ENCODE results near the gene SIAH1. TPM values are rescaled to one million over a fixed set of nuclear protein-coding genes. Genes with fewer than 3 reads are reported as not detected.

Gene SIAH1
- total RNA-seq, 1 experiment from 2014 or later: 10.9 TPM

- DNase-seq: no peak
- peaks cover 53% of the 10 kb centered on the region for H4K20me1 ChIP-seq (ENCODE audit: low read length)
- POLR2A ChIA-PET (ENCODE audit: unreplicated experiment): no interaction called here
- H3K4me1 ChIP-seq (ENCODE audit: insufficient read depth, low read length): peaks cover 6% of the 10 kb centered on the region; the same call in 1 of the 2 replicates
- no peaks in the 10 kb centered on the region for H3K9me3 ChIP-seq (ENCODE audit: low read length)
- no peak overlapping the region for H3K9ac ChIP-seq (ENCODE audit: low read length)
- no peak overlapping the region for H3K4me2 ChIP-seq (ENCODE audit: low read length)
- no peak overlapping the region for H3K4me3 ChIP-seq (ENCODE audit: low read length)
- no peaks in the 10 kb centered on the region for H3K36me3 ChIP-seq (ENCODE audit: low read depth, low read length)
- no TSS peak for BruUV-seq (replicated peaks)
- intact Hi-C loops (cut with micrococcal nuclease): no loop called here
- H3K79me2 ChIP-seq (ENCODE audit: low read length): peaks cover 100% of the 10 kb centered on the region
- no peak overlapping the region for H3K27ac ChIP-seq (ENCODE audit: low read length)
- H3K27me3 ChIP-seq (ENCODE audit: low read length): no peaks in the 10 kb centered on the region
- no peaks in the 10 kb centered on the region for H3F3A ChIP-seq (ENCODE audit: low read length, unreplicated experiment)
- H3K9me2 ChIP-seq (replicated peaks; ENCODE audit: low read length): no peaks in the 10 kb centered on the region
- no peak for ATAC-seq
- CTCF ChIA-PET: no interaction called here
- H2AFZ ChIP-seq (ENCODE audit: low read length): no peak overlapping the region
- TF ChIP-seq EZH2 (IDR thresholded peaks at IDR 0.05; ENCODE audit: low read length, unreplicated experiment) (no peak), CTCF (conservative IDR thresholded peaks at IDR 0.05; ENCODE audit: low read depth, low read length) (no peak), EZH2phosphoT487 (IDR thresholded peaks at IDR 0.05; ENCODE audit: borderline replicate concordance, low read length) (no peak)
Measured at GRCh38 chr16:48374255-48374654, 11.0 kb downstream of the SIAH1 start.

GRCh38 chr16:48373258-48374029 is 11.8 kb downstream of the SIAH1 start:
- intact Hi-C loops (cut with micrococcal nuclease): no loop called here
- no peaks in the 10 kb centered on the region for H3K27me3 ChIP-seq (ENCODE audit: low read length)
- peaks cover 44% of the 10 kb centered on the region for H4K20me1 ChIP-seq (ENCODE audit: low read length)
- no peak overlapping the region for H3K27ac ChIP-seq (ENCODE audit: low read length)
- no peaks in the 10 kb centered on the region for H3K9me3 ChIP-seq (ENCODE audit: low read length)
- ChIA-PET CTCF (no interaction called here), POLR2A (ENCODE audit: unreplicated experiment) (no interaction called here)
- ATAC-seq (no peak), DNase-seq (no peak)
- BruUV-seq (replicated peaks): no TSS peak
- peaks cover 100% of the 10 kb centered on the region for H3K79me2 ChIP-seq (ENCODE audit: low read length)
- H3K9me2 ChIP-seq (replicated peaks; ENCODE audit: low read length): no peaks in the 10 kb centered on the region
- TF ChIP-seq CTCF (conservative IDR thresholded peaks at IDR 0.05; ENCODE audit: low read depth, low read length) (no peak), EZH2 (IDR thresholded peaks at IDR 0.05; ENCODE audit: low read length, unreplicated experiment) (no peak), EZH2phosphoT487 (IDR thresholded peaks at IDR 0.05; ENCODE audit: borderline replicate concordance, low read length) (no peak)
- no peaks in the 10 kb centered on the region for H3F3A ChIP-seq (ENCODE audit: low read length, unreplicated experiment)
- no peak overlapping the region for H3K9ac ChIP-seq (ENCODE audit: low read length)
- H2AFZ ChIP-seq (ENCODE audit: low read length): no peak overlapping the region
- no peak overlapping the region for H3K4me3 ChIP-seq (ENCODE audit: low read length)
- peaks cover 6% of the 10 kb centered on the region; the same call in 1 of the 2 replicates for H3K4me1 ChIP-seq (ENCODE audit: insufficient read depth, low read length)
- no peak overlapping the region for H3K4me2 ChIP-seq (ENCODE audit: low read length)
- H3K36me3 ChIP-seq (ENCODE audit: low read depth, low read length): no peaks in the 10 kb centered on the region

- Histone ChIP-seq H3K79me2 (ENCODE audit: low read length) (peaks cover 100% of the 10 kb centered on the region), H3K27ac (ENCODE audit: low read length) (no peak overlapping the region), H3K4me3 (ENCODE audit: low read length) (no peak overlapping the region), H3K9me3 (ENCODE audit: low read length) (no peaks in the 10 kb centered on the region), H3K27me3 (ENCODE audit: low read length) (no peaks in the 10 kb centered on the region), H3K9me2 (replicated peaks; ENCODE audit: low read length) (no peaks in the 10 kb centered on the region), H3K36me3 (ENCODE audit: low read depth, low read length) (no peaks in the 10 kb centered on the region), H2AFZ (ENCODE audit: low read length) (no peak overlapping the region), H4K20me1 (ENCODE audit: low read length) (peaks cover 44% of the 10 kb centered on the region), H3F3A (ENCODE audit: low read length, unreplicated experiment) (no peaks in the 10 kb centered on the region), H3K4me1 (ENCODE audit: insufficient read depth, low read length) (peaks cover 7% of the 10 kb centered on the region), H3K9ac (ENCODE audit: low read length) (no peak overlapping the region), H3K4me2 (ENCODE audit: low read length) (no peak overlapping the region)
- no peak for ATAC-seq
- BruUV-seq (replicated peaks): no TSS peak
- CTCF ChIA-PET: no interaction called here
- no peak for DNase-seq
- POLR2A ChIA-PET (ENCODE audit: unreplicated experiment): no interaction called here
- intact Hi-C loops (cut with micrococcal nuclease): no loop called here
- TF ChIP-seq EZH2 (IDR thresholded peaks at IDR 0.05; ENCODE audit: low read length, unreplicated experiment) (no peak), CTCF (conservative IDR thresholded peaks at IDR 0.05; ENCODE audit: low read depth, low read length) (no peak), EZH2phosphoT487 (IDR thresholded peaks at IDR 0.05; ENCODE audit: borderline replicate concordance, low read length) (no peak)
Measured at GRCh38 chr16:48372744-48373143, 12.5 kb downstream of the SIAH1 start.

Measured in PC-3 (cell line).